Transverse colon (tissue), 3 donors: ENCODE results near the gene CSGALNACT2.

Experiments used
- POLR2A ChIP-seq: fragments of 450-650 bp; IDR thresholded peaks from one replicate; pipeline ENCODE4 v1.6.1; 2016; ENCODE audit warnings: antibody characterized with exemption, mild to moderate bottlenecking, moderate library complexity
- TF ChIP-seq, protein P1 (sequence below), 5 experiments: fragments of 200-600 bp in 3 of 5; fragments of 450-650 bp in 2 of 5; sonication (generic) in 3 of 5; IDR thresholded peaks; 1 replicate in 2 of 5; 2 replicates in 3 of 5; pipeline ENCODE4 v1.5.1; 2016 to 2017; ENCODE audit warnings: antibody characterized with exemption in 5 of 5, inconsistent platforms in 3 of 5, mild to moderate bottlenecking in 2 of 5, moderate library complexity in 1 of 5

DNA sequence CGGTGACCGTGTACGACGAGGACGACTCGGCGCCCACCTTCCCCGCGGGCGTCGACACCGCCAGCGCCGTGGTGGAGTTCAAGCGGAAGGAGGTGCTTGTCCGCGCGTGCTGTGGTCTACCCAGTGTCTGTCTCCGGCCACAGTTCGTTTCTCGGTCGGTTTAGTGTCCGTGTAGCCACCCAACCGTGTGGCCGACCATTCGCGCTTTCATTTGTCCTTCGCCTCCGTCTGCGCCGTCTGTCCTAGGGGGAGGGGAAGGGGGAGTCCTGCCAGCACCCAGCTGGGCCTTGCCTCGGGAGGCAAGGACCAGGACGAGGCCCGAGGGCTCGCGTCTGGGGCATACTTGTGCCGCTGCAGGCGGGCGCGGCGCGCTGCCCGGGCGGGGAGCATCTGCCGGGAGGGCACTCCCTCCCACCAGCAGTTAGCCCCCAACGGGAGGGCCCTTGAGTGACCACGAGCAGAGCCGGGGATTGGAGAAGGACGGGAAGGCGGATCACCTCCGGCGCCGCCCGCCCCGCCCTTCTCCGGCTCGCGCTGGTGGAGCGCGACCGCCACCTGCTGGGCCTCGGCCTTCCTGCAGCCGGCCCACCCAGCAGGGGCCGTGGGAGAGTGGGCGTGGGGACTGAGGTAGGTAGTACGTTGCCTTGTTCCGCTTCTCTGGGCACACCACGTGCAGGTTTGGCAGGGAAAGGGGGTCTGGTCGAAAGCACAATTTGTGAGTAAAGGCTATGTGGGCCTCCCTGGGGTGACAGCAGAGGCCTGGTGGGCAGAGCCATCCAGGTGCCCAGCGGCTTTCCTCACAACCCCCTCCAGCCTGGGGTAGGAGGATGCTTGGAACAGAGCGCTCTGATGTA is 32.9 kb upstream of the CSGALNACT2 start:
- TF ChIP-seq POLR2A = no peak
- TF ChIP-seq, protein P1, sequence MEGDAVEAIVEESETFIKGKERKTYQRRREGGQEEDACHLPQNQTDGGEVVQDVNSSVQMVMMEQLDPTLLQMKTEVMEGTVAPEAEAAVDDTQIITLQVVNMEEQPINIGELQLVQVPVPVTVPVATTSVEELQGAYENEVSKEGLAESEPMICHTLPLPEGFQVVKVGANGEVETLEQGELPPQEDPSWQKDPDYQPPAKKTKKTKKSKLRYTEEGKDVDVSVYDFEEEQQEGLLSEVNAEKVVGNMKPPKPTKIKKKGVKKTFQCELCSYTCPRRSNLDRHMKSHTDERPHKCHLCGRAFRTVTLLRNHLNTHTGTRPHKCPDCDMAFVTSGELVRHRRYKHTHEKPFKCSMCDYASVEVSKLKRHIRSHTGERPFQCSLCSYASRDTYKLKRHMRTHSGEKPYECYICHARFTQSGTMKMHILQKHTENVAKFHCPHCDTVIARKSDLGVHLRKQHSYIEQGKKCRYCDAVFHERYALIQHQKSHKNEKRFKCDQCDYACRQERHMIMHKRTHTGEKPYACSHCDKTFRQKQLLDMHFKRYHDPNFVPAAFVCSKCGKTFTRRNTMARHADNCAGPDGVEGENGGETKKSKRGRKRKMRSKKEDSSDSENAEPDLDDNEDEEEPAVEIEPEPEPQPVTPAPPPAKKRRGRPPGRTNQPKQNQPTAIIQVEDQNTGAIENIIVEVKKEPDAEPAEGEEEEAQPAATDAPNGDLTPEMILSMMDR (IDR thresholded peaks at IDR 0.05) = peak; percentile 95 to 100 (median 99)
